HCT116 (cell line): ENCODE measurements around the gene OR1D2. TPM values are rescaled to one million over a fixed set of nuclear protein-coding genes. Genes with fewer than 3 reads are reported as not detected.

Source experiments
- ATAC-seq: fragments of 200-7000 bp; cut with Tn5 transposase; 2 replicates; pipeline ENCODE4 v1.9.1; 2020; ENCODE audit warnings: mild to moderate bottlenecking, moderate library complexity
- BruUV-seq: library from RNA; stranded (reverse); fragments of 400-500 nt; replicated peaks from 2 replicates; lab custom pipeline; 2021; lab: Mats Ljungman, UMichigan
- CTCF ChIA-PET: fragments of 300-600 bp; sonication (Branson Sonifier 250); formaldehyde crosslinking; loops from one replicate; lab custom pipeline; 2021; ENCODE audit warnings: antibody characterized with exemption; lab: Charles Lee
- POLR2A ChIA-PET: fragments of 300-600, 350-600 bp; sonication (Branson Sonifier 250); formaldehyde crosslinking; loops from one replicate; lab custom pipeline; 2021; ENCODE audit warnings: antibody characterized with exemption; lab: Charles Lee
- RAD21 ChIA-PET, 2 experiments: fragments of 300-600 bp; sonication (Branson Sonifier 250); formaldehyde crosslinking; loops; one replicate each; lab custom pipeline; 2023; ENCODE audit warnings: low total read pairs in 2 of 2; ENCODE audit not compliant: uncharacterized antibody in 2 of 2, unreplicated experiment in 2 of 2, low non-redundant PET in 1 of 2; lab: Charles Lee
- DNase-seq: peaks from one replicate; pipeline ENCODE4 v3.0.0-alpha.2; 2010; ENCODE audit warnings: low read depth, low spot score
- H2AFZ ChIP-seq: fragments of 200-600 bp; shearing (Covaris generic), sonication (generic); 2 replicates; pipeline ENCODE4 v1.6.1; 2017; ENCODE audit warnings: low read depth, mixed run types, mixed read lengths, antibody characterized with exemption, low read length; ENCODE audit not compliant: poor library complexity, severe bottlenecking
- H3K27ac ChIP-seq: 2 replicates; pipeline ENCODE4 v1.5.1; 2012; ENCODE audit warnings: low read depth, low read length
- H3K27me3 ChIP-seq: fragments of 200-600 bp; sonication (generic); 2 replicates; pipeline ENCODE4 v1.6.1; 2016; ENCODE audit warnings: mixed run types, low read length, mixed read lengths; ENCODE audit not compliant: insufficient read depth
- H3K36me3 ChIP-seq, 2 experiments: fragments of 200-500 bp in 1 of 2; fragments of 200-600 bp in 1 of 2; sonication (Bioruptor generic) in 1 of 2; sonication (generic) in 1 of 2; 2 replicates each; pipeline versions ENCODE4 v1.5.1 to v1.6.1; 2014 to 2016; ENCODE audit warnings: low read length in 2 of 2, inconsistent platforms in 1 of 2, mixed read lengths in 1 of 2, mixed run types in 1 of 2; ENCODE audit not compliant: insufficient read depth in 2 of 2, control insufficient read depth in 1 of 2
- H3K4me1 ChIP-seq, 2 experiments: fragments of 200-600 bp in 1 of 2; sonication (generic) in 1 of 2; 2 replicates each; pipeline versions ENCODE4 v1.5.1 to v1.6.1; 2012 to 2017; ENCODE audit warnings: low read length in 2 of 2, inconsistent platforms in 1 of 2, mild to moderate bottlenecking in 1 of 2, mixed read lengths in 1 of 2, mixed run types in 1 of 2, moderate library complexity in 1 of 2; ENCODE audit not compliant: insufficient read depth in 2 of 2, control insufficient read depth in 1 of 2
- H3K4me2 ChIP-seq: fragments of 200-600 bp; sonication (generic); 2 replicates; pipeline ENCODE4 v1.6.1; 2017; ENCODE audit warnings: mixed run types, low read length, mixed read lengths
- H3K4me3 ChIP-seq, 2 experiments: fragments of 200-600 bp in 1 of 2; sonication (generic) in 1 of 2; replicated peaks in 1 of 2; 2 replicates each; pipeline ENCODE4 v1.5.1; 2011 to 2016; ENCODE audit warnings: low read length in 2 of 2, control low read depth in 1 of 2, low read depth in 1 of 2, mild to moderate bottlenecking in 1 of 2, mixed read lengths in 1 of 2, mixed run types in 1 of 2
- H3K79me2 ChIP-seq: fragments of 200-600 bp; sonication (generic); 2 replicates; pipeline ENCODE4 v1.6.1; 2017; ENCODE audit warnings: mild to moderate bottlenecking, mixed run types, low read length, moderate library complexity, mixed read lengths; ENCODE audit not compliant: insufficient read depth
- H3K9ac ChIP-seq: fragments of 200-600 bp; sonication (generic); 2 replicates; pipeline ENCODE4 v1.6.1; 2016; ENCODE audit warnings: low read length, mixed read lengths
- H3K9me2 ChIP-seq: fragments of 200-600 bp; sonication (generic), shearing (Covaris generic); 2 replicates; pipeline ENCODE4 v1.6.1; 2017; ENCODE audit warnings: mixed run types, mild to moderate bottlenecking, moderate library complexity; ENCODE audit not compliant: insufficient read depth
- H3K9me3 ChIP-seq, 2 experiments: fragments of 200-500 bp in 1 of 2; fragments of 200-600 bp in 1 of 2; sonication (Bioruptor generic) in 1 of 2; sonication (generic) in 1 of 2; 2 replicates each; pipeline ENCODE4 v1.6.1; 2014 to 2017; ENCODE audit warnings: low read length in 2 of 2, mixed read lengths in 2 of 2, inconsistent platforms in 1 of 2, low read depth in 1 of 2, mild to moderate bottlenecking in 1 of 2, mixed run types in 1 of 2, moderate library complexity in 1 of 2; ENCODE audit not compliant: control insufficient read depth in 1 of 2, insufficient read depth in 1 of 2
- H4K20me1 ChIP-seq: fragments of 200-600 bp; sonication (generic), shearing (Covaris generic); 2 replicates; pipeline ENCODE4 v1.6.1; 2017; ENCODE audit warnings: mixed run types, mild to moderate bottlenecking, moderate library complexity; ENCODE audit not compliant: insufficient read depth
- CBX3 ChIP-seq: IDR thresholded peaks from 2 replicates; pipeline ENCODE4 v1.6.1; 2012; ENCODE audit warnings: low read depth
- CTCF ChIP-seq, 3 experiments: fragments of 200-600 bp in 1 of 3; sonication (generic) in 1 of 3; IDR thresholded peaks in 2 of 3; conservative IDR thresholded peaks in 1 of 3; 2 replicates each; pipeline ENCODE4 v1.5.1; 2012 to 2017; ENCODE audit warnings: low read depth in 2 of 3, low read length in 2 of 3, antibody characterized with exemption in 1 of 3, borderline replicate concordance in 1 of 3, control low read depth in 1 of 3, mild to moderate bottlenecking in 1 of 3, mixed read lengths in 1 of 3, mixed run types in 1 of 3, moderate library complexity in 1 of 3; ENCODE audit not compliant: insufficient read depth in 1 of 3
- EGR1 ChIP-seq: IDR thresholded peaks from 2 replicates; pipeline ENCODE4 v1.6.1; 2012; ENCODE audit warnings: low read depth
- ELF1 ChIP-seq: IDR thresholded peaks from 2 replicates; pipeline ENCODE4 v1.6.1; 2012; ENCODE audit warnings: low read depth, borderline replicate concordance
- EZH2 ChIP-seq: fragments of 200-600 bp; sonication (generic); IDR thresholded peaks from 2 replicates; pipeline ENCODE4 v1.6.1; 2017; ENCODE audit warnings: antibody characterized with exemption, mixed run types
- EZH2phosphoT487 ChIP-seq: fragments of 200-600 bp; IDR thresholded peaks from 2 replicates; pipeline ENCODE4 v1.6.1; 2018; ENCODE audit warnings: antibody characterized with exemption, borderline replicate concordance
- JUND ChIP-seq: IDR thresholded peaks from 2 replicates; pipeline ENCODE4 v1.6.1; 2012
- MAX ChIP-seq: IDR thresholded peaks from 2 replicates; pipeline ENCODE4 v1.6.1; 2012
- POLR2A ChIP-seq: IDR thresholded peaks from 2 replicates; pipeline ENCODE4 v1.7.0; 2011; ENCODE audit warnings: borderline replicate concordance; ENCODE audit not compliant: insufficient read depth, insufficient read length; ENCODE audit errors: extremely low read depth
- RAD21 ChIP-seq: IDR thresholded peaks from 2 replicates; pipeline ENCODE4 v1.6.1; 2012; ENCODE audit warnings: low read depth, mild to moderate bottlenecking
- REST ChIP-seq: IDR thresholded peaks from 2 replicates; pipeline ENCODE4 v1.6.1; 2012; ENCODE audit warnings: low read depth
- SP1 ChIP-seq: IDR thresholded peaks from 2 replicates; pipeline ENCODE4 v1.6.1; 2012; ENCODE audit warnings: low read depth
- TCF7L2 ChIP-seq: IDR thresholded peaks from 2 replicates; pipeline ENCODE4 v1.7.0; 2011; ENCODE audit warnings: borderline replicate concordance, inconsistent platforms; ENCODE audit not compliant: insufficient read depth, insufficient read length; ENCODE audit errors: extremely low read depth
- ZBTB33 ChIP-seq: IDR thresholded peaks from 2 replicates; pipeline ENCODE4 v1.6.1; 2011; ENCODE audit warnings: mild to moderate bottlenecking, low read length, moderate library complexity; ENCODE audit not compliant: insufficient replicate concordance; ENCODE audit errors: extremely low read depth
- ZFX ChIP-seq: fragments of 450-650 bp; IDR thresholded peaks from 2 replicates; pipeline ENCODE4 v1.6.1; 2017
- intact Hi-C: fragments of 100-400 bp; cut with micrococcal nuclease; formaldehyde crosslinking; loops from 2 replicates; pipeline ENCODE4 v1.10.0; 2022
- total RNA-seq: library from RNA; stranded (reverse); gene quantifications from one replicate; pipeline ENCODE4 v1.2.1, GENCODE V29; 2021; ENCODE audit not compliant: unreplicated experiment

Gene OR1D2
- total RNA-seq, 1 experiment from 2014 or later, result not detected

GRCh38 chr17:3043737-3044365 lies 60.4 kb downstream of the OR1D2 start:
- Histone ChIP-seq H3K9me3 (peaks cover 5 to 17% of the 10 kb centered on the region in 2 experiments; a peak in 2 of 4 replicates), H3K9me2 (no peaks in the 10 kb centered on the region), H2AFZ (no peak overlapping the region), H3K4me2 (no peak overlapping the region), H3K79me2 (no peaks in the 10 kb centered on the region), H3K36me3 (no peaks in the 10 kb centered on the region), H3K27ac (no peak overlapping the region), H3K9ac (no peak overlapping the region), H3K4me1 (peaks cover 0 to 6% of the 10 kb centered on the region in 2 experiments; a peak in 1 of 4 replicates), H3K4me3 (no peak overlapping the region), H4K20me1 (no peaks in the 10 kb centered on the region), H3K27me3 (no peaks in the 10 kb centered on the region)
- CTCF ChIA-PET, result no interaction called here
- intact Hi-C loops, result loop anchor here (10.0 kb wide), 1 partner anchor 491 kb away; no protein-coding TSS in a partner anchor
- BruUV-seq, result no TSS peak
- no peak for DNase-seq
- no peak for TF ChIP-seq JUND
- TF ChIP-seq SP1, result no peak
- TF ChIP-seq POLR2A, result no peak
- no peak for TF ChIP-seq EZH2
- TF ChIP-seq RAD21, result peak; percentile 21; the same call in 1 of the 2 replicates
- peak in 2 of 3 experiments; percentile 66 to 67; a peak in 4 of 6 replicates for TF ChIP-seq CTCF (IDR thresholded peaks at IDR 0.05 in 2 of 3, conservative IDR thresholded peaks at IDR 0.05 in 1 of 3; ENCODE audit: borderline replicate concordance in 1 of 3, insufficient read depth in 1 of 3, low read depth in 2 of 3, low read length in 2 of 3)
- TF ChIP-seq EGR1, result no peak
- no peak for TF ChIP-seq REST
- no peak for TF ChIP-seq EZH2phosphoT487
- no peak for TF ChIP-seq ZBTB33
- TF ChIP-seq ELF1, result no peak
- peak; percentile 90; the same call in 1 of the 2 replicates for TF ChIP-seq CBX3
- TF ChIP-seq TCF7L2, result no peak
- no peak for TF ChIP-seq ZFX
- TF ChIP-seq MAX, result no peak
- ATAC-seq, result peak; percentile 37; the same call in 1 of the 2 replicates
- POLR2A ChIA-PET, result interaction anchor here (0.7 kb wide), 1 partner anchor 632 kb away, joined by 3 read pairs; no protein-coding TSS in a partner anchor
- RAD21 ChIA-PET, result no interaction called here
